Measurements from ENCODE around the gene PDIA5.

- TF ChIP-seq CTCF (optimal IDR thresholded peaks at IDR 0.05 in 1 of 3, IDR thresholded peaks at IDR 0.05 in 1 of 3, conservative IDR thresholded peaks at IDR 0.05 in 1 of 3; ENCODE audit: extremely low read depth in 1 of 3, insufficient read depth in 2 of 3, low read length in 3 of 3) = no peak
- TF ChIP-seq EZH2 (IDR thresholded peaks at IDR 0.05; ENCODE audit: low read length) = no peak
These were observed 11.5 kb upstream of the PDIA5 start for GRCh38 chr3:123055352-123055751.

All from keratinocyte (primary cell).